MM.1S (cell line): ENCODE data around the gene BANP.
"Not testable (repeated sequence)": the region's sequence is repeated elsewhere in the genome, so short reads cannot be mapped to it uniquely, and the experiment has no call there.

Experiments
- DNase-seq: peaks from one replicate; pipeline ENCODE4 v3.0.0-alpha.2; 2015
- H2AFZ ChIP-seq: fragments of 300-600 bp; sonication (generic); 2 replicates; pipeline ENCODE4 v1.6.0; 2016; ENCODE audit warnings: antibody characterized with exemption, low read length
- H3F3A ChIP-seq: fragments of 300-600 bp; sonication (generic); 2 replicates; pipeline ENCODE4 v1.6.1; 2016; ENCODE audit warnings: mild to moderate bottlenecking, antibody characterized with exemption, low read length, moderate library complexity, mixed read lengths; ENCODE audit not compliant: insufficient read depth
- H3K27ac ChIP-seq: fragments of 300-600 bp; sonication (generic); 2 replicates; pipeline ENCODE4 v1.5.1; 2016; ENCODE audit warnings: mild to moderate bottlenecking, low read length
- H3K27me3 ChIP-seq: fragments of 300-600 bp; sonication (generic); replicated peaks from 2 replicates; pipeline ENCODE4 v1.6.0; 2016; ENCODE audit warnings: low read length; ENCODE audit not compliant: insufficient read depth
- H3K36me3 ChIP-seq: fragments of 300-600 bp; sonication (generic); replicated peaks from 2 replicates; pipeline ENCODE4 v1.6.1; 2016; ENCODE audit warnings: mild to moderate bottlenecking, low read length, mixed read lengths; ENCODE audit not compliant: insufficient read depth
- H3K4me1 ChIP-seq: fragments of 300-600 bp; sonication (generic); 2 replicates; pipeline ENCODE4 v1.6.1; 2016; ENCODE audit warnings: low read length, mixed read lengths
- H3K4me2 ChIP-seq: fragments of 300-600 bp; sonication (generic); 2 replicates; pipeline ENCODE4 v1.6.0; 2016; ENCODE audit warnings: low read depth, low read length
- H3K4me3 ChIP-seq: fragments of 300-600 bp; sonication (generic); 2 replicates; pipeline ENCODE4 v1.5.1; 2016; ENCODE audit warnings: low read length, mixed read lengths
- H3K79me2 ChIP-seq: fragments of 300-600 bp; sonication (generic); 2 replicates; pipeline ENCODE4 v1.6.1; 2016; ENCODE audit warnings: mixed run types, low read length, mixed read lengths
- H3K9ac ChIP-seq: fragments of 300-600 bp; sonication (generic); 2 replicates; pipeline ENCODE4 v1.6.1; 2016; ENCODE audit warnings: low read length, mixed read lengths
- H3K9me2 ChIP-seq: fragments of 300-600 bp; sonication (generic); replicated peaks from 2 replicates; pipeline ENCODE4 v1.6.1; 2016; ENCODE audit warnings: mild to moderate bottlenecking, low read length, mixed read lengths; ENCODE audit not compliant: insufficient read depth
- H3K9me3 ChIP-seq: fragments of 300-600 bp; sonication (generic); replicated peaks from 2 replicates; pipeline ENCODE4 v1.6.1; 2016; ENCODE audit warnings: mild to moderate bottlenecking, low read length, mixed read lengths; ENCODE audit not compliant: insufficient read depth
- H4K20me1 ChIP-seq: fragments of 300-600 bp; sonication (generic); 2 replicates; pipeline ENCODE4 v1.6.1; 2016; ENCODE audit warnings: mild to moderate bottlenecking, low read length, moderate library complexity, mixed read lengths; ENCODE audit not compliant: insufficient read depth
- CTCF ChIP-seq: fragments of 300-600 bp; sonication (generic); IDR thresholded peaks from 2 replicates; pipeline ENCODE4 v1.5.1; 2016; ENCODE audit warnings: antibody characterized with exemption, low read length, mixed read lengths
- EZH2 ChIP-seq: fragments of 300-600 bp; sonication (generic); optimal IDR thresholded peaks from 2 replicates; pipeline ENCODE3; 2017; ENCODE audit warnings: low read depth, mild to moderate bottlenecking, antibody characterized with exemption, low read length, mixed read lengths
- EZH2phosphoT487 ChIP-seq: fragments of 300-600 bp; sonication (generic); IDR thresholded peaks from 2 replicates; pipeline ENCODE4 v1.6.1; 2018; ENCODE audit warnings: antibody characterized with exemption, low read length

BANP gene

GRCh38 chr16:88020516-88020885 is 69.3 kb downstream of the BANP start:
- Histone ChIP-seq H3F3A (no peaks in the 10 kb centered on the region), H3K4me1 (no peaks in the 10 kb centered on the region), H3K4me3 (no peak overlapping the region), H3K36me3 (no peaks in the 10 kb centered on the region), H3K9me3 (no peaks in the 10 kb centered on the region), H3K27ac (no peak overlapping the region), H2AFZ (no peak overlapping the region), H3K9me2 (no peaks in the 10 kb centered on the region), H3K4me2 (no peak overlapping the region), H3K9ac (no peak overlapping the region), H4K20me1 (no peaks in the 10 kb centered on the region), H3K79me2 (no peaks in the 10 kb centered on the region), H3K27me3 (no peaks in the 10 kb centered on the region)
- no peak for TF ChIP-seq EZH2
- no peak for DNase-seq

GRCh38 chr16:88021041-88021970 is 70.1 kb downstream of the BANP start:
- not testable (repeated sequence) for H3F3A ChIP-seq, H3K9me3 ChIP-seq, H3K4me2 ChIP-seq, H3K4me1 ChIP-seq, H3K27me3 ChIP-seq, H3K36me3 ChIP-seq, H3K9ac ChIP-seq, H2AFZ ChIP-seq, H3K79me2 ChIP-seq, H4K20me1 ChIP-seq, H3K9me2 ChIP-seq, DNase-seq, H3K27ac ChIP-seq, H3K4me3 ChIP-seq

DNA sequence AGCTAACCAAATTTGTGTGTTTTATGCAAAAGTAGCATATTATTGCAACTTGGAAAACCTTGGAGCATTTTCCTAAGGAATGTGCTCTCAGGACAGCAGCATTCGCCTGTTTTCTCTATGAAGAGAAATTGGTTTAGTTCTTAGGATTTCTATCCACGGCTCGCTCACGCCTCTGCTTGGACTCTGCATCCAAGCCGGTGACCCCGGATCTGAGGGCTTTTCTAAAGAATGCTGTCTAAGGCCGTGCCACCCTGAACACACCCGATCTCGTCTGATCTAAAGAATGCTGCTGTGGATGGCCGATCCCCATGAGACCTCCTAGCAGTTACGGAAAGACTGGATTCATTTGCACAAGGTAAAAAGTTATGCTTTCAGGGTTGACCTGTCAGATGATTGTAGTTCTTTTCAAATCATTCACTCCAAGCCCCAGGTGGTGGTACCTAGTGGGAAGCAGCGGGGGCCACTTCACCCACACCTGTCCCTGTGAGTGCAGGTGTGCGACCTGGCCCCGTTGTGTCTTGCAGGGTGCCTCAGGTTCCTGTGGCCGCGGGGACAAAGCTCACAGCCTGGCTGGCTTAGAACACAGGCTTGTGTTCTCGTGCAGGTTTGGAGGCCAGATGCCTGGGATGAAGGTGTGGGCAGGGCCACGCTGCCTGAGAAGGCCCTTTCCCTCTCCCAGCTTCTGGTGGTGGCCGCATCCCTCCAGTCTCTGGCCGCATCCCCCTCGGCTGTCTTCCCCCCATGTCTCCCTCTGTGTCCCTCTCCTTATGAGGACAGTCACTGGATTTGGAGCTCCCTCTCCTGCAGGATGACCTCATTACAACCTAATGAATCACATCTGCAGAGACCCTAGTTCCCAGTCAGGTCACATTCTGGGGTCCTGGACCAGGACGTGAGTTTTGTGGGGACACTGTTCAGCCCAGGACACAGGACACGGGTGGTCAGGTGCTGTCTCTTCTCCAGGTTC is 71.1 kb downstream of the BANP start:
- no peaks in the 10 kb centered on the region for H3K4me1 ChIP-seq
- H3F3A ChIP-seq, result no peaks in the 10 kb centered on the region
- no peaks in the 10 kb centered on the region for H4K20me1 ChIP-seq
- no peaks in the 10 kb centered on the region for H3K9me3 ChIP-seq
- no peak overlapping the region for H3K27ac ChIP-seq
- no peak overlapping the region for H3K9ac ChIP-seq
- no peaks in the 10 kb centered on the region for H3K36me3 ChIP-seq
- no peak for DNase-seq
- H3K4me3 ChIP-seq, result no peak overlapping the region
- no peak overlapping the region for H2AFZ ChIP-seq
- no peaks in the 10 kb centered on the region for H3K79me2 ChIP-seq
- no peak for TF ChIP-seq CTCF
- TF ChIP-seq EZH2phosphoT487, result no peak
- TF ChIP-seq EZH2, result no peak
- no peaks in the 10 kb centered on the region for H3K9me2 ChIP-seq
- H3K27me3 ChIP-seq, result no peaks in the 10 kb centered on the region
- no peak overlapping the region for H3K4me2 ChIP-seq

- Histone ChIP-seq H3K4me3 (no peak overlapping the region), H2AFZ (no peak overlapping the region), H3K4me2 (no peak overlapping the region), H3K9me2 (no peaks in the 10 kb centered on the region), H3K9ac (no peak overlapping the region), H3K4me1 (no peaks in the 10 kb centered on the region), H3F3A (no peaks in the 10 kb centered on the region), H3K79me2 (no peaks in the 10 kb centered on the region), H3K27ac (no peak overlapping the region), H3K36me3 (no peaks in the 10 kb centered on the region), H3K9me3 (no peaks in the 10 kb centered on the region), H3K27me3 (no peaks in the 10 kb centered on the region), H4K20me1 (no peaks in the 10 kb centered on the region)
- no peak for DNase-seq
- TF ChIP-seq EZH2phosphoT487 (no peak), EZH2 (no peak), CTCF (no peak)
Measured at GRCh38 chr16:88023366-88023765, 72.1 kb downstream of the BANP start.
